Raji (cell line): Measurements from ENCODE around the gene KBTBD3.
A peak's percentile ranks its signal among the peaks of the same experiment; 100 is the strongest.

Source experiments
- POLR2A ChIP-seq: IDR thresholded peaks from 2 replicates; pipeline ENCODE4 v1.6.1; 2011; ENCODE audit warnings: low read depth, low read length, control low read depth; ENCODE audit not compliant: insufficient read depth

Gene KBTBD3, protein sequence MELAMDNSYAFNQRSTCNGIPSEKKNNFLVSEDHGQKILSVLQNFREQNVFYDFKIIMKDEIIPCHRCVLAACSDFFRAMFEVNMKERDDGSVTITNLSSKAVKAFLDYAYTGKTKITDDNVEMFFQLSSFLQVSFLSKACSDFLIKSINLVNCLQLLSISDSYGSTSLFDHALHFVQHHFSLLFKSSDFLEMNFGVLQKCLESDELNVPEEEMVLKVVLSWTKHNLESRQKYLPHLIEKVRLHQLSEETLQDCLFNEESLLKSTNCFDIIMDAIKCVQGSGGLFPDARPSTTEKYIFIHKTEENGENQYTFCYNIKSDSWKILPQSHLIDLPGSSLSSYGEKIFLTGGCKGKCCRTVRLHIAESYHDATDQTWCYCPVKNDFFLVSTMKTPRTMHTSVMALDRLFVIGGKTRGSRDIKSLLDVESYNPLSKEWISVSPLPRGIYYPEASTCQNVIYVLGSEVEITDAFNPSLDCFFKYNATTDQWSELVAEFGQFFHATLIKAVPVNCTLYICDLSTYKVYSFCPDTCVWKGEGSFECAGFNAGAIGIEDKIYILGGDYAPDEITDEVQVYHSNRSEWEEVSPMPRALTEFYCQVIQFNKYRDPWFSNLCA

DNA sequence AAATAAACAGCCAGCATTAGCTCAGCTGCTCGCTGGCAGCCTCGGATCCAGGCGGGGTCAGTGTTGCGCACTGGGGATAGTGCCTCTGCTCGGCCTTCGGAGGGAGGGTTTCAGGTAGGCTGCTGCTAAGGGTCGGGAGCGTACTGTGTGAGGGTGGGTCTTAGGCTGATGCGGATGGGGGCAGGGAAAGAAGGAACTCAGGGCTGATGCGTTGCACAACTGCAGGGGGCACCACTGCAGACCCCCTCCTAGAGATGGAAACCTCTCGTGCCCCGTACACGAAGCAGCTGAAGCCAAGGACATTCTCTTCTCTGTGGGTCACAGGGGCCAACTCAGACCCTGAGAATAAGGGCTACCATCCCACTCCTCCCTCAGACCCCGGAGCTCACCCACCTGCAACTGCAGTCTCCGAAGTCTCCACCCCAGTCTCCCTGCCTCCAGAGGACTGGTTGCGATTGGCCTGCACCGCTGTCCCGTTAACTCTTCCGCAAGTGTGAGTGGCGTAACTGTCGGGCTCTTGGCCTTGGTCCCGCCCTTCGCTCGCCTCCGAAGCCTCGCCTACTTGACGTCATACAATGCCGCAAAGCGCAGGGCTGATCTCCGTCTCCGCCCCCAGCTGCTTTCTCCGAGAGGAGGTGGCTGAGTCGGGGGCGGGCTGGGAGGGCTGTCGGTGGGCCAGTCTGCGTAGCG, at the start of gene KBTBD3:
KBTBD3 (minus strand) TSS at position 429 of the 690 bp plus-strand sequence. CDS start 18,250 bp downstream, outside the sequence.
- peak; percentile 88 for TF ChIP-seq POLR2A

DNA sequence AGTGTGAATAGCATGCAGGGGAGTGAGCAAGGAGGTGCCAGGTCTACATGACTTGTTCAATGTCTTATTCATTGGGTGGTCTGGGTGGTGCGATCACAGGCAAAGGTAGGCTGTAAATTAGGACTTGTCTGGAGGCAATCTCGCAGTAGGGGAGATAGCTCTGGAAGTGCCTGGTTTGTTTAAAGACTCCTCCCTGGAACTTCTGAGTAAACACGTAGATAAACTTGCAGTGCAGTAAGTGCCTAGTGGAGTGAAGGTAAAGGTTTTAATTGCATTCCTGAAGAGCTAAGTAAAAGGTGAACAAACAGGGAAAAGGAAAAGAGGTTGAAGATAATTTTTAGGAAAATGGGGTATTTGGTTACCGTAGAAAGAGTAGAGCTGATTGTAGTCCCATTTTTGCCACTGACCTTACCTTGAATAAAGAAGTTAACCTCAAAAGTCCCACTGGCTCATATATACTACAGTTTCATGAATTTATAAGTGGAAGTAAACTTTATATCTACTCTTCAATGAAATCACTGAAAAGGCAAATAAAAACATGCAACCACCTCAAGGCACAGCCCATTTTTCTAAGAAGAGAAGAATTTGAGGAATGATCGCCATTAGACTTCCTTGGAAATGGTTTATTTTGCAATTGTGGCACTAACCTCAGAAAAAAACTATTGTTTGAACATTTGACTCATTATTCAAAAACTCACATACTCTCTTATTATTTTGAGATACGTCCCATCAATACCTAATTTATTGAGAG, 44.6 kb upstream of the KBTBD3 start:
- TF ChIP-seq POLR2A, result no peak

DNA sequence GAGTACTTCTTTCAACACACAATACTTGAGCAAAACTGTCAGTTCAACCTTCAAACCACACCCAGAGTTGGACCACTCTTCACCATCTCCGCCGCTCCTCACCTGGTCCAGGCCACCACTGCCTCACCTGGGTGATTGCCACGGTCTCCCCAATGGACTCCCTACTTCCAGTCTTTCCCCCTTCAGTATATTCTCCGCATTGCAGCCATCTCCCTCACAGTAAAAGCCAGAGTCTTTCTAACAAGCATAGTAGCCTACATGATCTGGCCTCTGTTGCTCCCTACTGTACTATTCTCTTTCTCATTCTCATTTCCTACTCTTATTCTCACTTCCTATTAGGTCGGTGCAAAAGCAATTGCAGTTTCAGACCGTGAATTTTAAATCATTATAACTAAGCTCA, 28.8 kb upstream of the KBTBD3 start:
- TF ChIP-seq POLR2A, result no peak

DNA sequence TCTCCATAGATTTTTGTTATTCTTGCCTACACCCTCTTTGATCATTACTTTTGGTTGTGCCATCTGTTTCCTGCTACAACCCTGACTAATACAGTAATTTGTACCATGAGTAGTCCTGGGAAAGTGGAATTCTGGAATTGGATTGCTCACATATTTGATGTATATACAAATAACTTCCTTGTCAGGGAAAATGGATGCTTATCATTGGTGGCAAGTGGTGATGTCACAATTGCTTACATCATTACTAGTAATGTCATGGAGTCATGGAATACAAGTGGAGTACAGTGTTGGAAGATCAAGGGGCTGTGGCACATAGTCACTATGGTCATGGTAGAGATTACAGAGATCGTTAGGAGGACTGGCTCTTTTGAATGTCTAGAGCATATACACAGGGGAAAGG, 24.7 kb upstream of the KBTBD3 start:
- TF ChIP-seq POLR2A, result no peak

DNA sequence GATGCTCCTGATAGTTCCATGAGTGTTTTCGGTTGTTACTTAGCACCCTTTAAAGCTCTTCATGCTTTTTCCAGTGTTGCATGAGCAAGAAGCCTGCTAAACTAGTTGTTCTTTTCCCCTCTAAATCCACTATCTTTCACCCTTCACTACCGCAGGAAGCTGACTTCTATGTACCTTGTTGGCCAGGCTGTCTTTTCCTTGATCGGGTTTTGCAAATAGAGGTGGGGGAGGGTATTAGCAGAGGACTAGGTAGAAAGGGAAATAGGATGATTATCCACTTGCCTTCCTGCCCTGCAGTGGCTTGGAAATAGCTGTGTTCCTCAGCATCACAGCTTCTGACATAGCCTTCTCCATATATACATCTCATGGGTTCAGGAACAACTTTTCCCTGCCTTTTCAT, 24.2 kb upstream of the KBTBD3 start:
- no peak for TF ChIP-seq POLR2A

DNA sequence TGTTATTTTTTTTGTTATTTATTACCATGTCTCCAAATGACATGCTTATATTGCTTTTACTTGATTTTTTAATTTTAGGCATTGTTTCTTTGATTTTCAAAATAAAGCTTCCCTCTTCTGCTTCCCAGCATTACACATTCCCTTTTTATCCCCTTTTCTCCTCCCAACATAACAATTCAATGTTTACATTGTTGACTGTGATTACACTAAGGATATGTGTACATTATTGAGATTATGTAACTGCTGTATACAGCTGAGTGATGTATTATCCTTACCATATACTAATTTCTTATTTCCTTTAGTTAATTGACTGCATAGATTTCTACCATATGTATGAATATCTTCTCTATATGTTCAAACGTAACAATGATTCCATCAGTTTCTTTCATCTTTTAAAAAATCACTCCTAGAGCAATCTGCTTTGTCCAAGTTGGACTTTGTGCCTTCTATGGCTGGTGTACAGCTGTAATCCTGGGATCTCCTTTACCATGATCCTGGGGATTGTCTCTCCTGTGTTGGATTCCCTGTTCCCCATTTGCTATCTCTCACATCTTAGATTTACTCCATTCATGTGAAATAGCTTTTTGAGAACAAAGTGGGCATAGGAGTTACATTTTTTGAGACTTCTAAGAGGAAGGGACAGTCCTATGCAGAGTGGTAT, 21.9 kb upstream of the KBTBD3 start:
- TF ChIP-seq POLR2A, result no peak

DNA sequence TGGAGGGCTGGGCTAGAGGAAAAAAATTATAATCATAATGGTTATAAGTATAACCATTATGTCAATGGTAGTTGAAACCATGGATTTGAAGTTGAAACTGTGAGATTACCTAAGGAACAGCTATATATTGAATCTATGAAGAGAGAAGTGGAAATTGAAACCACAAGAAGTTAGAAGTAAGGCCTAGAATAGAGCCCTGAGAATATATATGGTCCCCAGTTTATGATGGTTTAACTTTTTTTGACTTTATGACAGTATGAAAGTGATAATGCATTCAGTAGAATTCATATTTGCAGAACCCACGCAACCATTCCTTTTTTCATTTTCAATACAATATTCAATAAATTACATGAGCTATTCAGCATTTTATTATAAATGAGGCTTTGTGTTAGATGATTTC, 15.3 kb upstream of the KBTBD3 start:
- TF ChIP-seq POLR2A, result no peak

DNA sequence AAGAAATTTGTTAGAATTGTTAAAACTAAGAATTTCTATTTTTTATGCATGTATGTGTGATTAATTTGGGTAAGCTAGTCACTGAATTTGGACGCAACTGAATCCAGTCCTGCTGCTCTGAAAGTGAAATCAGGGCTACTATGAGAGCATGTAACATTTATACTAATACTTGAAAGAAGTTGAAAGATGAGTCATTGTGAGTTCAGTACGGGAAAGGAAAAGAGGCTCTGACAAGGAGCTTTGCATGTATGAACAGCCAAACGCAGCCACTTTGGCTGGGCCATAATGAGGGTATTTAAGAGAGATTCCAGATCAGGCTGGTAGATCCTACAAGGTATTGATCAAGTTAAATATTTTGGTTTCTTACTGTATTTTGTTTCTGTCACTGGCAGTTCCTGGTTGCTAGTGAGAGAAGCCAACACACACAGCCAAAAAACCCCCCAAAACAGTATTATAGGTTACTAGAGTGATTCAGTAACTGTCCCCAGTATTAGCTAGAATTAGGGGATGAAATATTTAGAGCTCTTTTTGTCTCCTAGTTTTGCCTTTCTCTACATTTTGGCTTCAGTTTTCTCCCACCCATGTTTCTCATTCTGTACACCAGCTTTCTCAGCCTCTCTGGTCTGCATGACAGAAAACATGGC, 14.5 kb upstream of the KBTBD3 start:
- no peak for TF ChIP-seq POLR2A

DNA sequence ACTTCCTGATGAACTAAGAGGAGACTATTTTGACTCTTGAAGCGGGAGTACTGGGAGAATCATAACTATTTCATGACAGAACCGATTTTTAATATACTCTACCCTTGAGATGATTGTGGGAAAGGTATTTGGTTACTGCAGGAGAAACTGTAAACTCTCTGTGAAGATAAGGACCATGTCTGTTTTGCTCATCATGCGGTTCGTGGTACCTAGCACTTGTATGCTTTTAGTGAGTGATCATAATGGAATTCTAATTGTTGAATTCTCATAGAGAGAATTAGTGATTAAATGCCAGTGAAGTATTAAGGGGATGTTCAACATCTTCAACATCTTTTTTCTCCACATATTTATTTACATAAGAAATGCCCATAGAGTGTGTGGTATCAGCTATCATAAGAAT, 11.7 kb upstream of the KBTBD3 start:
- no peak for TF ChIP-seq POLR2A

DNA sequence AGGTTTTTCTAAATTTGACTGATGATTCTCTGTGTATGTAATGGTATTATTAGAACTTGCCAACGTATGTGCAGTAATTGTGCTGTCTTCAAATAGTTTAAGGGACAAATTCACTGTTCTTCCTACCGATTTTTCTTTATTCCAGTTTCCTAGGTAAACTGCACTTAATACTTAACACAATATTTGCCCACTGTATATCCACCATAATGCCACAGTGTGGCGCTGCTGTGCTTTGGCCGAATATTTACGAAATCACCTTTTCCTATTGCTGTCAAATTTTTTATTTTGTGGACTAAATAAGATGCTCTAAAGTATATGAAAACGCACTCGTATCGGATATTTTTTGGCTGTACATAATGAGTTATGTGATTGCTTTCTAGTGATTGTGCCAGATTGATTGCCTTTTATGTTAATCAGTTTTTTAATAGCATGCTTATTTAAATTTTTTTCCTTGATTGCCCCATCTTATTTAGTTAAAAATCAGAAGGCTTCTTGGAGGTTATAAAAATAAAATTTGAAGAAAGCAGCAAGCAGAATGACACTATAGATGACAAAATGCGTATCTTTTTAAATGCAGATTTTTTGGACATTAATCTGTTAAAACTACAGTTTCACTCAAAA, 10.8 kb upstream of the KBTBD3 start:
- TF ChIP-seq POLR2A, result no peak

DNA sequence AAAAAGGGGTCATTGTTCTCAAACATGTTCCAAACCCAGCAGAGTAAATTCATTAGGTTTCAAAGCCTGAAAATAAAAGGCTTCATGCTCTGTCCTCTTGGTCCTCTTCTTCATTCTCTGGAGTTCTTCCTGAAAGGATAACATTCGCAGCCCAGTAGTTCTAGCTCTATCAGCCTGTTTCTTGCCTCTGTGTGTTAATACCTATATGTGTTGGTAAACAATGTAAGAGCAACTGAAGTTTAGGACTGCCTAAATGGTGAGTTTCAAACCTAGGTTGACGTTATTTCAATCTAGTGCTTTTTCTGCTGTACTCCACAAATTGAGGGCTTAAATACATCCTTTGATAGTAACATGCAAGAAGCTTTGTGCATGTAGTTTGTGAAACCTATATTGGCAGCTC, 9.7 kb upstream of the KBTBD3 start:
- no peak for TF ChIP-seq POLR2A

DNA sequence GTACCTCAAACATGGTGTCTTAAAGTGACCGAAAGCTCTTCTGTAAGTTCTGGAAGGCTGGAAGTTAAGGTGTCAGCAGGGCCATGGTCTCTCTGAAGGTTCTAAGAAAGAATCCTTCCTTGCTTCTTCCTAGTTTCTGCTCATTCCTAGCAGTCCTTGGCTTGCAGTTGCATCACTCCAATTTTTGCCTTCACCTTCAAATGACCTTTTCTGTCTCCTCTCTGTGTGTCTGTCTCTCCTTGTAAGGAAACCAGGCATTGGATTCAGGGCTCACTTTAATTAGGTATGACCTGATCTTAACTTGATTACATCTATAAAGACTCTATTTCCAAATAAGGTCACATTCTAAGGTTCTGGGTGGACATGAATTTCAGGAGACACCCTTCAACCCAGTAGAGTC, 9.0 kb upstream of the KBTBD3 start:
- no peak for TF ChIP-seq POLR2A

DNA sequence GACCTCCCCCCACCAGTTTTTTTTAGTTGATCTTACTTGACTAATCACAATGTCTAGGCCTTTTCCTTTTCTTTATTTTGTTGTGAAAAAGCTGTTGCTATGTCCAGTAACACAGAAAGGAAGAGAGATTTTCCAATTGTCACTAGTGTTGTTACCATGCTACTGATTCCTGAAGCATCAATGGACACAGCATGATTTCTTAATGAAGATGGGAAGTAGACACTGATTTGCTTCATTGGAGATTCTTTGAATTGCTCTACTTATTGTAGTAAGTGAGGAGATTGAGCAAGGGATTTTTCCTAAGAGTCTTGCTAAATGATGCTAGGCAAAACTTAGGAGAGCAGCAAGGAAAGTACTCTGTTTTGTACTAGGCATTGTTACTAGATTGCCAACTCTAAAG, 4.9 kb upstream of the KBTBD3 start:
- no peak for TF ChIP-seq POLR2A
